ENCODE data around the gene PVALB.
"Not testable (repeated sequence)": the region's sequence is repeated elsewhere in the genome, so short reads cannot be mapped to it uniquely, and the experiment has no call there.

The PVALB gene

DNA sequence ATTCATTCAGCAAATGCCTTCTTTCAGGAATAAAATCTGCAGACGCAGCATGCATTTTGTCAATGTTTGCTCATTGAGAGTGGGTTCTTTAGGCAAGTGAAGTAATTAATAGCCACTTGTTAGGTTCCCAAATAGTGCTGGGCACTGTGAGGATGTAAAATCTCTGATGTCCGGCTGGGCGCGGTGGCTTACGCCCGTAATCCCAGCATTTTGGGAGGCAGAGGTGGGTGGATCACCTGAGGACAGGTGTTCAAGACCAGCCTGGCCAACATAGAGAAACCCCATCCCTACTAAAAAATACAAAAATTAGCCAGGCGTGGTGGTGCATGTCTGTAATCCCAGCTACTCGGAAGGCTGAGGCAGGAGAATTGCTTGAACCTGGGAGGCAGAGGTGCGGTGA lies 62.0 kb downstream of the PVALB start:
- not testable (repeated sequence) for DNase-seq

DNA sequence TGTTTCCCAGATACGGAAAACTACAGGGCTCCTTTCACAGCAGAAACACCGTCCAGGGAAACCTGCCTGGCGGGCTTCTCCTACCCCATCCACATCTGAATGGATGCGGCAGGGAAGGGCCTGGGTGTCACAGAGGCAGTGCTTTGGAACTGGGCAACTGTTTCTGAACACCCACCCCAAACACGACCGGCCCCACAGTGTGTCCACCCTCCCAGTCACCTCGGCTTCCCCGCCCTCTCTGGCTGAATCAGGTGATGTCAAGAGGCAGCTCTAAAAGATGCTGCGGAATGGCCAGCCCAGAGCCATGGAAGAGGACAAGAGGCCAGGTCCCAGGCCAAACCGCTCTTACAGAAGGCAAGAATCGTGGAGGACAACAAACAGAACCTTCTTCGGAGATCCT lies 62.9 kb downstream of the PVALB start:
- DNase-seq, result no peak

DNA sequence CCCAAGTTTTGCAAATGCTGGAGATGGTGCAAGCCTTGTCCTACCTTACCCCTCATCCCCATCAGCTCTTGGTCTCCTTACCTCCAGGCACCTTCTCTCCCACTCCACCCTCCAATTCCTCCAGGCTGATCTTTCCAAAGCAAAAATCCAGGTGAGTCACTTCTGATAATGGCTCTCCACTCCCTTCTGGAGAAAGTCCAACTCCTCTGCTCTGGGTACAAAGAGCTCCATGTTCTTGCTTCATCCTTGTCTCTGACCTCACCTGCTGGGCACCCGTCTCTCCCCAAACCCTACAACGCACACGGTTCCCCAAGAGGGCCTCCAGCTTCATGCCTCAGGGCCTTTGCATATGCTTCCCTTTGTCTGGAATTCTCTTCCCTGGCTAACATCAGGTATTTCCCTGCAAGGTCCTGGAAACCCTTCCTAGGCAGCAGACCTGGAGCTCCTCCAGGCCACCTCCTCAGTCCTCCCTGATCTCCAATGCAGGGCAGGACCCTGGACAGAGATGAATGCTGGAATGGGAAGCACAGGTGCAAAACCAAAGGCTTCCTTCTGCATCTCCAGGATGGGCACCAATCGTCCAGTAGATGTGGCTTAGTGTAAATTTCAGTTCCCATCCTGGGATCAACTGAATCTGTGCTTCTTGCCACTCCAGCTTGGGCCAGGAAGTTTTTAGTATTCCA lies 63.6 kb downstream of the PVALB start:
- no peak for DNase-seq
